Measurements from ENCODE around the gene SLIT3.
A peak's percentile ranks its signal among the peaks of the same experiment; 100 is the strongest.

The SLIT3 gene

GRCh38 chr5:168952196-168952595 is 348.7 kb downstream of the SLIT3 start:
- no peak for TF ChIP-seq CTCF (conservative IDR thresholded peaks at IDR 0.05; ENCODE audit: low read depth, low read length)
- H3K4me3 ChIP-seq (ENCODE audit: low read depth, low read length), result no peak overlapping the region
- no peak for DNase-seq (ENCODE audit: low read depth)

- TF ChIP-seq CTCF (conservative IDR thresholded peaks at IDR 0.05; ENCODE audit: low read depth, low read length), result no peak
- no peak for DNase-seq (ENCODE audit: low read depth)
- no peak overlapping the region for H3K4me3 ChIP-seq (ENCODE audit: low read depth, low read length)
Observed at GRCh38 chr5:168951769-168952168, 349.2 kb downstream of the SLIT3 start.

- no peak for TF ChIP-seq CTCF (conservative IDR thresholded peaks at IDR 0.05; ENCODE audit: low read depth, low read length)
- no peak for DNase-seq (ENCODE audit: low read depth)
- H3K4me3 ChIP-seq (ENCODE audit: low read depth, low read length), result no peak overlapping the region
Observed at GRCh38 chr5:168951356-168951755, 349.6 kb downstream of the SLIT3 start.

GRCh38 chr5:168950241-168950951 is 350.5 kb downstream of the SLIT3 start:
- DNase-seq (ENCODE audit: low read depth), result no peak
- TF ChIP-seq CTCF (conservative IDR thresholded peaks at IDR 0.05; ENCODE audit: low read depth, low read length), result no peak

GRCh38 chr5:168948746-168949145 is 352.2 kb downstream of the SLIT3 start:
- no peak for TF ChIP-seq CTCF (conservative IDR thresholded peaks at IDR 0.05; ENCODE audit: low read depth, low read length)
- DNase-seq (ENCODE audit: low read depth), result no peak
- no peak overlapping the region for H3K4me3 ChIP-seq (ENCODE audit: low read depth, low read length)

More at GRCh38 chr5:168950241-168950951, 350.5 kb downstream of the SLIT3 start:
- H3K4me3 ChIP-seq (ENCODE audit: low read depth, low read length), result no peak overlapping the region

- no peak overlapping the region for H3K4me3 ChIP-seq (ENCODE audit: low read depth, low read length)
- DNase-seq (ENCODE audit: low read depth), result peak; percentile 56
- TF ChIP-seq CTCF (conservative IDR thresholded peaks at IDR 0.05; ENCODE audit: low read depth, low read length), result peak; percentile 87
Observed at GRCh38 chr5:168947212-168947868, 353.6 kb downstream of the SLIT3 start.

- H3K4me3 ChIP-seq (ENCODE audit: low read depth, low read length), result no peak overlapping the region
- peak; percentile 25 for TF ChIP-seq CTCF (conservative IDR thresholded peaks at IDR 0.05; ENCODE audit: low read depth, low read length)
- DNase-seq (ENCODE audit: low read depth), result peak; percentile 5
Observed at GRCh38 chr5:168946363-168946762, 354.6 kb downstream of the SLIT3 start.
